GM21737 (cell line): ENCODE results near the gene UBQLN4.
A peak's percentile ranks its signal among the peaks of the same experiment; 100 is the strongest.

Experiments
- ATAC-seq: cut with Tn5 transposase; IDR thresholded peaks from one replicate; pipeline ENCODE4 v1.9.1; 2021; ENCODE audit warnings: mild to moderate bottlenecking, moderate library complexity; ENCODE audit not compliant: unreplicated experiment

Gene UBQLN4

GRCh38 chr1:156020293-156021092 lies 33.1 kb downstream of the UBQLN4 start, which contains the start of gene SSR2:
TSS of gene SSR2 (minus strand) at chr1:156020951. CDS start at chr1:156020167, 784 bp downstream.
- peak; percentile 94 for ATAC-seq

- ATAC-seq: no peak
Measured at GRCh38 chr1:156019946-156020292, 33.7 kb downstream of the UBQLN4 start.

GRCh38 chr1:156014829-156015228 lies 38.8 kb downstream of the UBQLN4 start:
- ATAC-seq: no peak

GRCh38 chr1:156012051-156012817 lies 41.4 kb downstream of the UBQLN4 start:
- ATAC-seq: peak; percentile 66

- no peak for ATAC-seq
Measured at GRCh38 chr1:156009404-156009803, 44.2 kb downstream of the UBQLN4 start.

- ATAC-seq: no peak
Measured at GRCh38 chr1:156006666-156007376, 46.8 kb downstream of the UBQLN4 start.

- no peak for ATAC-seq
Measured at GRCh38 chr1:156004843-156005584, 48.6 kb downstream of the UBQLN4 start.

- ATAC-seq: no peak
Measured at GRCh38 chr1:156003923-156004188, 49.7 kb downstream of the UBQLN4 start.

- ATAC-seq: no peak
Measured at GRCh38 chr1:156002188-156002911, 51.2 kb downstream of the UBQLN4 start.

GRCh38 chr1:156001662-156002171 lies 51.9 kb downstream of the UBQLN4 start:
- no peak for ATAC-seq

- ATAC-seq: no peak
Measured at GRCh38 chr1:156001021-156001661, 52.5 kb downstream of the UBQLN4 start.

- no peak for ATAC-seq
Measured at GRCh38 chr1:155999964-156000363, 53.6 kb downstream of the UBQLN4 start.

GRCh38 chr1:155996166-155996565 lies 57.4 kb downstream of the UBQLN4 start:
- no peak for ATAC-seq

GRCh38 chr1:155993595-155993994 lies 60.0 kb downstream of the UBQLN4 start:
- no peak for ATAC-seq

GRCh38 chr1:155990005-155990739 lies 63.4 kb downstream of the UBQLN4 start:
- ATAC-seq: no peak

GRCh38 chr1:155989242-155990004 lies 64.2 kb downstream of the UBQLN4 start:
- peak; percentile 57 for ATAC-seq
